GM21367 (cell line): ENCODE measurements around the gene MPC1.
"Not testable (repeated sequence)": the region's sequence is repeated elsewhere in the genome, so short reads cannot be mapped to it uniquely, and the experiment has no call there.

Experiments
- ATAC-seq: cut with Tn5 transposase; IDR thresholded peaks from one replicate; pipeline ENCODE4 v1.9.1; 2021; ENCODE audit not compliant: unreplicated experiment

MPC1 gene

DNA sequence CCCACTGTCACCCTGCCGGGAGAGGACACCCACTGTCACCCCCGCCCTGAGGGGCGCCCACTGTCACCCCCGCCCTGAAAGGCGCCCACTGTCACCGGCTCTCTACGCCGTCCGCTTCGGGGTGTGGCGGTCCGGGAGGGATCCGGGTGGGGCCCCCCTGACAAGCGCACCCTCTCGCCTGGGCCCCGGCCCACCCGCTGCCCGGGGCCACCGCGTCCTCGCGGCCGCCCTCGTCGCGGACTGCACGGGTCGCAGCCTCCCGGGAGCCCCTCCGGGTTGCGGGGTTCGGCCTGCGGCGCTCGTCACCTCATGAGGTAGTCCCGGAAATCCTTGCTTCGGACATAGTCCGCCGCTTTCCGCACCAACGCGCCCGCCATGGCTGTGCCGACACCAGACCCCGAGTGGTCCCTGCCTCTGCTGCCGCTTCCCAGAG lies 224 bp downstream of the MPC1 start:
- peak; percentile 2 for ATAC-seq

DNA sequence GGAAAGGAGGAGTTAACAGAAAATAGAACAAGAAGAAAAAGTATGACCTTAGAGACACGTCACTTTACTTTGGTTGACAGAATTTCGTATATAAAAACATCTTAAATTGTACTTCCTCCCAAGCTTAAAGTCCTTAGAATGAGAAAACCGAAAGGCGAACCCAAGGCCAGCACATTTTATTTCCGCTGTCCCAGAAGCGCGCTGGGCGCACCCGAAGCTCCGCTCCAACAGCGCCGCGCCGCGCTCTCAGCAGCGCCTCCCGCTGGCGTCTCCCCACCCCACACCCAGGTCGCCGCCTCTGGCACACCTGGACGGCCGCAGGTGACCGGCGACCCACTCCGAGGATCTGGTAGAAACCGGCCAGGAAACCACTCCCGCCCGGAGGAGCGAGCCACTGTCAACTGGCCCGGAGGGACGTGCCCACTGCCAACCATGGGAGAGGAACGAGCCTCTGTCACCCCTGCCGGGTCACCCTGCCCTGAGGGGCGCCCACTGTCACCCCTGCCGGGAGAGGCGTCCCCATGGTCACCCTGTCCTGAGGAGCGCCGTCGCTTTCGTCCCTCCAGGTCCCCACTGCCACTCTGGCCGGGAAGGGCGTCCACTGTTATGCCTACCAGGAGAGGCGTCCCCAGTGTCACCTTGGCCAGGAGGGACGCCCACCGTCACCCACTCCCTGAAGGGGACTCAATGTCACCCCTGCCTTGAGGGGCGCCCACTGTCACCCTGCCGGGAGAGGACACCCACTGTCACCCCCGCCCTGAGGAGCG lies 824 bp downstream of the MPC1 start:
- peak; percentile 43 for ATAC-seq

DNA sequence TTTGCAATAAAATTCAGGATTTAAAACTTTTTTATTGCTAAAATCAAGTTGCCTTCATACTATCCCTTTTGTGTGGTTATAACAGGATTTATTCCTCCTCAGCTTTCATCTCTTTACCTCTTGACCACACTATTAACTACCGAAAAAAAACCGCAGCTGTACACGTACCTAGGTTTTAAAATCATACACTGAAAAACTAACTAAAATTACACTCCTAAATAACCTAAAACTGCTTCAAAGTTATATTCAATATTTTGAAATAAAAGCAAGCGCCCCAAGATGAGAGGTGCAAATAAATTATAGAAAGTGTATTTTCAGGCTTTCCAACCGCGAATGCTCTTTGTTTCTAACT lies 1.4 kb downstream of the MPC1 start:
- ATAC-seq, result no peak

DNA sequence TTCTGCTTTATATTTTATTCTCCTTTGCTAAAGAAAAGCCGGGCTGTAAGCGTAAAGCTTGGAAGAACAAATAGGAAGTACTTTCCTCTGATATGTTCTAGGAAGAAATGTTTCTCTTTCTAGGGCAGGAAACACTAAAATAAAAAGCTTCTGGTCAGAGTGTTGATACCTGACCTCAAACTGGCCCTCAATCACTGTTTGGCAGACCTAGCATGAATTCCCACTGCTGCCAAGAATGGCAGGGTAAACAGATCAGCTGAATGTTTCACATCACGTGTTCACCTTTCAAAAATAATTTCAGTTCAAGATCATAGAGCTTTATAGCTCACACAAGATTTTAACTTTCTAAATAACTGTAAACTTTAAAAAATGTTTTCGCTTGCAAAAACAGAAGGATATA lies 2.9 kb downstream of the MPC1 start:
- no peak for ATAC-seq

GRCh38 chr6:166379103-166379586 lies 3.6 kb downstream of the MPC1 start:
- ATAC-seq, result no peak

DNA sequence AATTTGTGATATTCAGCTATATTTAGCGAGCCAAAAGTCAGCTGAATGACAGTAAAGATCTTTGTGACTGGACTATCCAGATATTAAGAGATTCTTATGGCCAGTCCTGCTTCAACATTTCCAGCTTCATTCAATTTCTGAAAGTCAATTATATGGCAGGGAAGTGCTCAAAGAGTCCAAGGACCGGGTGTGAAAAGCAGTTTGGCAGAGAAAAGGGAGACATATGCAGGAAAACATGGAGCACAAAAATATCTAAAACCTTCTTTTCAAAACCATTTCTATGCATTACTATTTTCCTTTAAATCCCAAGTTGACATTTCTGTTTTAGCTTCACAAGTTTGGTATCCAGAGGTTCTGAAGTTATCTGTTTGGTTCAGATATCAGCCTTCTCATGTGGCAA lies 5.0 kb downstream of the MPC1 start:
- ATAC-seq, result no peak

DNA sequence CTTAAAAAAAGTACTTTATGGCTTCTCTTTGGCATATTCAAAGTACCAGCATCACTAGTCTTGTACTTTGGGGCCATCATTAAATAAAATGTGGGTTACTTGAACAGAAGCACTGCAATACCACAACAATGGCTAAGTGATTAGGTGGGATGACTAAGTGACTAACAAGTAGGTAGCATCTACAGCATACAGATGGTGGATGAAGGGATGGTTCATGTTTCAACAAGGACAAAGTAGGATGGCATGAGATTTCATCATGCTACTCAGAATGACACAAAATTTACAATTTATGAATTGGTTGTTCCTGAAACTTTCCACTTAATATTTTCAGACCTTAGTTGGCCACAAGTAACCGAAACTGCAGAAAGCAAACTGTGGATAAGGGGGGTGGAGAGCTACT lies 7.7 kb downstream of the MPC1 start:
- ATAC-seq, result no peak

DNA sequence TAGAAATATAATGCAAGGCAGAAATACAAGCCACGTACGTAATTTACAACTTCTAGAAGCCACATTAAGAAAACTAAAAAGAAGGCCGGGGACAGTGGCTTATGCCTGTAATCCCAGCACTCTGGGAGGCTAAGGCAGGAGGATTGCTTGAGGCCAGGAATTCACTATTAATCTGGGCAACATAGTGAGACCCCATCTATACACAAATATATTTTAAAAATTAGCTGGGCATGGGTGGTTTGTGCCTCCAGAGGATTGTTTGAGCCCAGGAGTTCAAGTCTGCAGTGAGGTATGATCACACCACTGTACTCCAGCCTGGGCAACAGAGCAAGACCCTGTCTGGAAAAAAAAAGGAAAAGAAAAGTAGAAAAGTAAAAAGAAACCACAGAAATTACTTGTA lies 12.3 kb downstream of the MPC1 start:
- ATAC-seq, result no peak

DNA sequence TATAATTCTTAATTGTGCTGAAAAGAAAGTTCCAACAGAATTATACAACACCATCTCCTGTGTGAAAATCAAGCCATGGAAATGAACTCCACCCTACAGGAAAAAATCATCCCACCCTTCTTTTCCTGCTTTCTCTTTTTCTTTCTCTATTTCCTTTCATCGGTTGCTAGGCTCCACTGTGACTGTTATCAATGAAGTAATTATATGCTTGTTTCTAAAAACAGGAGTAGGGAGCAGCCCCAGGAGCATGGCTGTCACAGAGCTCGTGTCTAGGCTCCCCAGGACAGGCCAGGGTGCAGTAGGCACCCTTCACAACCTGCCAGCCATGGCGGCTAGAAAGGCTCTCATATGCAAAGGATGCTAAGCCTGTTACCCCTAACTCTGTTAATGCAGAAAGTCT lies 13.0 kb downstream of the MPC1 start:
- no peak for ATAC-seq

DNA sequence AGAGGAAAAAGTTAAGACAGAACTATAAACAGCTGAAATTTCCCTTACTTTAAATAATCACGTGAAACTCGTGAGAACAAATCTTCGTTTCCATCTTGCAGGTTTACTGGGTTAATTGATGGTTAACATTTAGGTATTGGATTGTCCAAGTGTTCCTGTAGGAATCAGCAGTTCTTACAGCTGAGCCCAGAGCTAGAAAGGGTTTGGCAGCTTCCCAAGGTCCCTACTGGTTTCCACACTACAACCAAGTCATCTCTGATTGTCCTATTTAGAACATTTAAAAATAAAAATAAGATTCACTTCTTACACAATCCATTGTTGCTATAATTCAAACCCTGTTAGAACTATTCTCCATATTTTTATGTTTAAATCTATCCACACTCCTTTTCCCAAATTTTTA lies 15.8 kb downstream of the MPC1 start:
- ATAC-seq, result no peak

- ATAC-seq, result no peak
Observed at GRCh38 chr6:166365806-166366205, 16.9 kb downstream of the MPC1 start.

DNA sequence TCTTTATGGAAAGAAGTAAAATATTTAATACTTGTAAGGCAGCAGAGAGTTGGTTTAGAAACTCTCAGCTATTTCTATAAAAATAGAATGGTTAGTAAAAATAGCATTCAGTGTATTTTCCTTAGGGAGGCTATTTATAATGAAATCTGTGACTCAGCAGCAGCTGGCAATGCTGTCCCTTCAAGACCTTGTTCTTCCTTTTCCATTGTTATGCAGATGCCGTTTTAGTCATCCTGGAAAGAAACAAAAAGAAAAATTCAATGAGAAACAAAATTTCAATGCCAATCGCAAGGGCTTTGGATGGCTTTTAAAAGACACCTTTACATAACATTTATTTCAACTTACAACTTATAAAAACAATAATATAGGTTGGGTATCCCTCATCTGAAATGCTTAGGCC lies 17.5 kb downstream of the MPC1 start:
- no peak for ATAC-seq

GRCh38 chr6:166364456-166364855 lies 18.3 kb downstream of the MPC1 start:
- no peak for ATAC-seq

GRCh38 chr6:166362427-166362826 lies 20.3 kb downstream of the MPC1 start:
- ATAC-seq, result not testable (repeated sequence)

DNA sequence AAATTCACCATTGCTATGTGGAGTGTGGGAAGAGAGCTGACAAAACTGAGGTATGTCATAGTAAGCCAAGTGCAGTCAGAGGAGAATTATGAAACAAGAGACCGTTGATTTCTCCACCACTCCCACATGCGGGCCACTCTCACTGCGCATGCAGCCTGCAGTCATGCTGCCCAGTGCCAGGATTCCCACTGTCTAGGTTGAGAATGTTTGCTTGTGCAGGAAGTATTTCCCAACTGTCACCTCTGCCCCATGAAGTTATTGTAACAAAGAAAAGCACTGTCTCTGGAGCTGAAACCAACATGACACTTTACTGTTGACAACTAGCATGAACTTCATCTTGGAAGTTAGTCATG lies 21.7 kb downstream of the MPC1 start:
- ATAC-seq, result no peak

DNA sequence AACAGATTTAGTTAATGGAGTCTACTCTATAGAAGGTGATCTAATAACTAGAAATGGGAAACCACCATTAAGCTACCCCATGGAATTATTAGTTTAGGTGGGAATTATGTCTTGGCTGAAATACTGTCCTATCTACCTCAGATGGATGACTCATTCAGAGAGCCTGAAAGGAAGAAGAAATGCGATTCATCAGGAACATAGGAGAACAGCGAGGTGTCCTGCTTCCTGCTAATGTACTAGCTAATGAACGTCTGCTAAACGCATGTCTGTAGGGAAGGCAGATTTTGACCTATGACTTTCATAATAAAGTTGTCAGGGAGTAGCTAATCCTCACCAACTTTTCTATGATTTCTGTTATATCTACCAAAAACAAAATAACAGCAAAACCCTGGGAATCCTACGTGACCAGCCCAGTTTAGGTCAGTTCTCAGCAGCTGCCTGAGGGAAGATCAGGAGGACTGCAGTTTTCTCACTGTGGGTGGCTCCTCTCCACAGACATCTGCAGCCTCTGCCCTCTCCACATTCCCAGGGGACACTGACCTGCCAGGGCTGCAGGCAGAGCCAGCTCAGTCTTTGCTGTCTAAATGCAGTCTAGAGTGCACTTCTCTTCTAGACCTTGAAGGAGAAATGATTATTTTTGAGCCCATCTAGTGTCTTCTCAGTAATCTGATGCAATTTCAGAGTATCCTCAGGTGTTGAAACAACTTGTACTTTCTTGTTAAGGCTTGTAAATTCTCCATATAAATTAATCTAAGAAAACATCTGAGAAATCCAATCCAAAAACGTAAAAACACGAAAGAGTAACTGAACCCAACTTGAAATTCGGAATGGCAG lies 22.3 kb downstream of the MPC1 start:
- ATAC-seq, result no peak

DNA sequence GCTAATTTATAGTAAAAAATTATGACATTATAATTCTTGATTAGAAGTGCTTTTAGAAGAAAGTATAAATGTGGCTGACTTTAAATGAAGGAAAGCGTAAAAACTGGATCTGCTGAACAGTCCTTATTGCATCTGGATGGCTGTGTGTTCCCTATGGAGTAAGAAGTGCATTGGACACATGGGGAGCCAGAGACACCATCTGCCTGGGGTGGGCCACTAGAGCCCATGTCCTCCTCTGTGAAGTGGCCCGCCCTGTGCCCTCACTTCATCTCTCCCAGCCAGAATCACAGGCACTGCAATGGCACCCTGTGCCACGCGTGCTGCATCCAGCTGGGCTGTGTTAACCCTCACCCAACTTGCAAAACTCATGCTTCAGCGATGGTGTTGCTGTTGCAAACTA lies 27.2 kb downstream of the MPC1 start:
- ATAC-seq, result no peak

DNA sequence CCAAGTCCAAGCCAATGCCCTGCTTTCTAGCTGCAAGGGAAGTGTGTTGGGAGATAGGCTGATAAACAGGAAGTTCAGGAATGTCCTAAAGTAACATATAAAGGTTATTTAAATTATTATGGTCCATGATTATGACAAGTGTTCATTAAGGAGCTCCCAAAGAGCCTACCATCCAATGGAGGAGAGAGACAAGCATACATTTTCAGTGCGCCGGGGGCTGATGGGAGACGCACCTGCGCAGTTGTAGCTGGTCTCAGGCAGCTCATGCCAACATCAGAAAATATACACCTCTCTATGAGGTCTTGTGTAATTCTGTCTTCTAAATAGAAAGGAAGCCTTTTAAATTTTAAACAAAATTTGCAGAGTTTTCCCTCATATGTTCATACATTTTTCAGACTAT lies 27.8 kb downstream of the MPC1 start:
- ATAC-seq, result no peak

DNA sequence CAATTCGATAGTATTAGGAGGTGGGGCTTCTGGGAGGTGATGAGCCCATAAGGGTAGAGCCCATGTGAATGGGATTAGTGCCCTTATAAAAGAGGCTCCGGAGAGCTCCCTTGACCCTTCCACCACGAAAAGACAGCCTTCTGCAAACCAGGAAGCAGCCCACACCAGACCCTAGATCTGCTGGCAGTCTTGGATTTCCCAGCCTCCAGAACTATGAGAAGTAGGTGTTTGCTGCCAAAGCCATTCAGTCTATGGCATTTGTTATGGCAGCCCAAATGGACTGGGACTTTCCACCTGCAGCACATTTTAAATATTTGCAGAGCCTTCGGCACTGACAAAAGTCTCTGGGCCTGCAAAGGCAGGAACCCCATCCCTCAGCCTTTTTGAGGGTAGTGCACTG lies 28.6 kb downstream of the MPC1 start:
- ATAC-seq, result no peak

GRCh38 chr6:166353507-166353906 lies 29.2 kb downstream of the MPC1 start:
- no peak for ATAC-seq

GRCh38 chr6:166352923-166353322 lies 29.8 kb downstream of the MPC1 start:
- ATAC-seq, result no peak

DNA sequence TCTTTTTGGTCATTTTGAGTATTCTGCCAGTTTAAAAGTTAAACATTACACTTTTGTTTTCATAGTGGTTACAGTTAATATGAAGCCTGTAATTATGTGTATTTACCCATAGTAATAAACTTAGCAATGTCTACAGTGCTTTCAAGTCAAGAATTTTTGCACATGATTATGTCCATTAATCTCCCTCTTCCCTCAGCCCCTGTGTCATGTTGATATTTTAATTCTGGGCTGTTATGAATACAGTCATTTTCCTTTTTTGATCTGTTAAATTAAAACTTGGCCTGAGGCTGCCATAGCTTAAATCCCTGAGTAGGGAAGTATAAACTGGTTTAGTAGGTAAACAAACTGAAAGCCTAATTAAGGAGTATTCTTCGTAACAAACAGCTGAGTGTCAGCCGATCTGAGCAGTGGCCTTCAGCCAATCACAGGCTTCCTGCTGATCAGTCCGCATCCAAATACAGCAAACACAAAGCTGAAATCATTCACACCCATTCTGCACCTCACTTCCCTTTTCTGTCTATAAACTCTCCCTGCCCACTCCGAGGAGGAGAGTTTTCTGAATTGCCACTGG lies 30.9 kb downstream of the MPC1 start:
- ATAC-seq, result peak; percentile 97
